ENCODE results near the gene ZNF385B.

- TF ChIP-seq CTCF (IDR thresholded peaks at IDR 0.05; ENCODE audit: borderline replicate concordance, extremely low read depth, low read length, poor library complexity, severe bottlenecking) = no peak
- TF ChIP-seq EZH2 (IDR thresholded peaks at IDR 0.05; ENCODE audit: borderline replicate concordance, low read depth, low read length, severe bottlenecking) = no peak
Measured at GRCh38 chr2:179825494-179825893, 35.9 kb downstream of the ZNF385B start.

Measured in DND-41 (cell line).